SU-DHL-6 (cell line): ENCODE data around the gene BEND3.

Experiments
- EZH2phosphoT487 ChIP-seq: fragments of 200-600 bp; sonication (generic), shearing (Covaris generic); conservative IDR thresholded peaks from 2 replicates; pipeline ENCODE4 v1.6.1; 2018; ENCODE audit warnings: mild to moderate bottlenecking, antibody characterized with exemption, low read length, moderate library complexity, mixed read lengths
- TF ChIP-seq, protein P1 (sequence below): fragments of 200-600 bp; sonication (generic); IDR thresholded peaks from one replicate; pipeline ENCODE4 v1.5.1; 2017; ENCODE audit warnings: antibody characterized with exemption, mild to moderate bottlenecking, low read length, moderate library complexity; ENCODE audit not compliant: insufficient read depth, poor library complexity, severe bottlenecking

DNA sequence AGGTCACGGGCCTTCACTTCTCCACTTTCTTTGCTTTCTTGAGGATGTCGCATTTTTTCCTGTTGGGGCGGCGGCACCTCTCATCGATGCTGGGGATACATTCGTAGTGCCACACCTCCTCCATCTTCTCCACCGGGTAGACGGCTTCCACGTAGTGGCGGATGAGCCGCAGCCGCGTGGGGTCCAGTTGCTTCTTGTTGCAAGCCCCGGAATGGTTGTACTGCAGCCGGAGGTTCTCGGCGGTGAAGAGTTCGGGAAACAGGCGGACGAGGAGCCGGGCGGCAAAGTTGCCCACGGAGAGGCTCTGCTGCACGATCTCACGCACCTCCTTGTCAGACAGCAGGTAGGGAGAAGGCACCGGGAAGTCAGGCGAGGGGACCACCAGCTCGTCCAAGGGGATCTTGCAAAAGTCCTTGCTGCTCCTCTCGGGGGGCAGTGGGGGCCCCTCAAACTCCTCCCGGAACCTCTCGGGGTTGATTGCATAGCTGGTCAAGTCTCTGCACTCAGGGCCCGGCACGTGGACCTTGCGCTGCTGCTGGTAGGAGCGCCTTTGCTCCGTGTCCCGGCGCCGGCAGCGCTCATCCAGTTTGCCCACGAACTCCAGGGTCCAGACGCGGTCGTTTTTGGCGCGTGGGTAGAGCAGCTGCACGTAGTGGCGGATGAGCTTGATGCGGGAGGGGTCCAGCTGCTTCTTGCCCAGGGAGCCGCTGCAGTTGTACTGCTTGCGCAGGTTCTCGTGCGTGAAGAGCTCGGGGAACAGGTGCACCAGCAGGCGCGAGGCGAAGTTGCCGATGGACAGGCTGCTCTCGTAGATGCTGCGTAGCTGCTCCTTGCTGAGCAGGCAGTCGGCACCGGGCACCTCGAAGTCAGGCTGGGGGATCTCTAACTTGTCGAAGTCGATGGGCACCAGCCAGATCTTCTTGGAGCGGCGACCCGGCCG, 46.4 kb downstream of the BEND3 start:
- TF ChIP-seq, protein P1, sequence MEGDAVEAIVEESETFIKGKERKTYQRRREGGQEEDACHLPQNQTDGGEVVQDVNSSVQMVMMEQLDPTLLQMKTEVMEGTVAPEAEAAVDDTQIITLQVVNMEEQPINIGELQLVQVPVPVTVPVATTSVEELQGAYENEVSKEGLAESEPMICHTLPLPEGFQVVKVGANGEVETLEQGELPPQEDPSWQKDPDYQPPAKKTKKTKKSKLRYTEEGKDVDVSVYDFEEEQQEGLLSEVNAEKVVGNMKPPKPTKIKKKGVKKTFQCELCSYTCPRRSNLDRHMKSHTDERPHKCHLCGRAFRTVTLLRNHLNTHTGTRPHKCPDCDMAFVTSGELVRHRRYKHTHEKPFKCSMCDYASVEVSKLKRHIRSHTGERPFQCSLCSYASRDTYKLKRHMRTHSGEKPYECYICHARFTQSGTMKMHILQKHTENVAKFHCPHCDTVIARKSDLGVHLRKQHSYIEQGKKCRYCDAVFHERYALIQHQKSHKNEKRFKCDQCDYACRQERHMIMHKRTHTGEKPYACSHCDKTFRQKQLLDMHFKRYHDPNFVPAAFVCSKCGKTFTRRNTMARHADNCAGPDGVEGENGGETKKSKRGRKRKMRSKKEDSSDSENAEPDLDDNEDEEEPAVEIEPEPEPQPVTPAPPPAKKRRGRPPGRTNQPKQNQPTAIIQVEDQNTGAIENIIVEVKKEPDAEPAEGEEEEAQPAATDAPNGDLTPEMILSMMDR = no peak
- no peak for TF ChIP-seq EZH2phosphoT487
